Caco-2 (cell line): ENCODE results near the gene DNAJB12. TPM values are rescaled to one million over a fixed set of nuclear protein-coding genes. Genes with fewer than 3 reads are reported as not detected.

Experiments used
- BruUV-seq: library from RNA; stranded (reverse); fragments of 400-500 nt; replicated peaks from 2 replicates; lab custom pipeline; 2021; lab: Mats Ljungman, UMichigan
- CTCF ChIA-PET: fragments of 300-600 bp; sonication (Branson Sonifier 250); formaldehyde crosslinking; loops from one replicate; lab custom pipeline; 2022; ENCODE audit warnings: antibody characterized with exemption; lab: Charles Lee
- POLR2A ChIA-PET: fragments of 300-600 bp; sonication (Branson Sonifier 250); formaldehyde crosslinking; loops from one replicate; lab custom pipeline; 2022; ENCODE audit warnings: antibody characterized with exemption; lab: Charles Lee
- DNase-seq, 2 experiments: peaks; one replicate each; pipeline versions ENCODE4 v3.0.0 to v3.0.0-alpha.2; 2020 to 2022
- H3K27me3 ChIP-seq: replicated peaks from 2 replicates; pipeline ENCODE4 v1.6.0; 2011; ENCODE audit warnings: low read length; ENCODE audit not compliant: control insufficient read depth, insufficient read depth
- H3K36me3 ChIP-seq: 2 replicates; pipeline ENCODE4 v1.5.1; 2011; ENCODE audit warnings: low read length; ENCODE audit not compliant: control insufficient read depth, insufficient read depth
- H3K4me1 ChIP-seq: fragments of 250-450 bp; sonication (Bioruptor Pico); 2 replicates; pipeline ENCODE4 v1.5.1; 2020; ENCODE audit warnings: mild to moderate bottlenecking
- H3K4me3 ChIP-seq: 2 replicates; pipeline ENCODE4 v1.5.1; 2011; ENCODE audit warnings: low read depth, mild to moderate bottlenecking, control low read depth, low read length
- H3K9me3 ChIP-seq: fragments of 250-450 bp; sonication (Bioruptor Pico); 2 replicates; pipeline ENCODE4 v1.5.1; 2020; ENCODE audit warnings: mild to moderate bottlenecking, moderate library complexity
- H3K27ac Mint-ChIP-seq: one replicate; pipeline ENCODE4 v1.8.0; 2022; ENCODE audit warnings: mixed read lengths; ENCODE audit not compliant: unreplicated experiment
- H3K27me3 Mint-ChIP-seq: one replicate; pipeline ENCODE4 v1.8.0; 2022; ENCODE audit warnings: mixed read lengths; ENCODE audit not compliant: insufficient read depth, unreplicated experiment
- H3K36me3 Mint-ChIP-seq: one replicate; pipeline ENCODE4 v1.8.0; 2022; ENCODE audit warnings: mild to moderate bottlenecking, mixed read lengths; ENCODE audit not compliant: insufficient read depth, unreplicated experiment
- H3K4me1 Mint-ChIP-seq: one replicate; pipeline ENCODE4 v1.8.0; 2022; ENCODE audit warnings: low read depth, mixed read lengths; ENCODE audit not compliant: unreplicated experiment
- H3K4me3 Mint-ChIP-seq: one replicate; pipeline ENCODE4 v1.8.0; 2022; ENCODE audit warnings: mild to moderate bottlenecking, moderate library complexity, mixed read lengths; ENCODE audit not compliant: unreplicated experiment
- H3K9me3 Mint-ChIP-seq: one replicate; pipeline ENCODE4 v1.8.0; 2022; ENCODE audit warnings: mixed read lengths; ENCODE audit not compliant: unreplicated experiment
- intact Hi-C: fragments of 100-400 bp; cut with micrococcal nuclease; formaldehyde crosslinking; loops from one replicate; pipeline ENCODE4 v1.10.0; 2022; ENCODE audit not compliant: unreplicated experiment
- total RNA-seq: library from RNA; stranded (reverse); gene quantifications from 2 replicates; pipeline ENCODE4 v1.2.3, GENCODE V29; 2022
- TF ChIP-seq, protein P1 (sequence below), 2 experiments: fragments of 200-600 bp in 1 of 2; IDR thresholded peaks; 1 replicate in 1 of 2; 2 replicates in 1 of 2; pipeline versions ENCODE4 v1.5.1 to v1.8.0; 2011 to 2022; ENCODE audit warnings: antibody characterized with exemption in 1 of 2, control low read depth in 1 of 2, inconsistent platforms in 1 of 2, low read depth in 1 of 2, low read length in 1 of 2, mild to moderate bottlenecking in 1 of 2, moderate library complexity in 1 of 2; ENCODE audit not compliant: insufficient read depth in 1 of 2, severe bottlenecking in 1 of 2, unreplicated experiment in 1 of 2

Gene DNAJB12
- total RNA-seq, 1 experiment from 2014 or later, result 56.0 TPM

DNA sequence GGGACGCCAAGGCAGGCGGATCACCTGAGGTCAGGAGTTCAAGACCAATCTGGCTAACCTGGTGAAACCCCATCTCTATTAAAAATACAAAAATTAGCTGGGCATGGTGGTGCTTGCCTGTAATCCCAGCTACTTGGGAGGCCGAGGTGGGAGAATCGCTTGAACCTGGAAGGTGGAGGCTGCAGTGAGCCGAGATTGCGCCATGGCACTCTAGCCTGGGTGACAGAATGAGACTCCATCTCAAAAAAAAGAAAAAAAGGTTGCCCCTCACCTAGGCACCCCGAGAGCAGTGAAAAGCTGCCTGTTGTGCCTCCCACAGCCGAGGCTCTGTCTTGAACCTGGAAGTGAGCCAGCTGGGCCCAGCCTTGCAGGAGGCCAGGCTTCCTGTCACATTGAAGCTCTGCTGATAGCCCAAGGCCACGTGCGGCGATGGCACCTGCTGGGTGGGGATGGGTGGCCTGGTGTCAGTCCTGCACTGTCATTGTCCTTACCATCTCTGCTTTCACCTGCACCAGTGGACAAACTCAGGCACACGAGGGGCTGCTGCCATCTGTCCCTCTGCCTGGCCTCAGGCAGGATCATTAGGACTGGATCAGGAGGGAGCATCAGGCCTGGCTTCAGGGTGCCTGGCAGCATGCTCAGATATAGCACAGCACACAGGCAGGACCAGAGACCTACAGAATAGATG is 37.8 kb downstream of the DNAJB12 start:
- intact Hi-C loops, result no loop called here
- no peak for DNase-seq
- H3K36me3 ChIP-seq, result no peaks in the 10 kb centered on the region
- no peak overlapping the region for H3K4me3 Mint-ChIP-seq
- no peak overlapping the region for H3K27ac Mint-ChIP-seq
- CTCF ChIA-PET, result no interaction called here
- no peaks in the 10 kb centered on the region for H3K27me3 ChIP-seq
- no TSS peak for BruUV-seq
- H3K4me1 ChIP-seq, result peaks cover 31% of the 10 kb centered on the region
- peaks cover 34% of the 10 kb centered on the region for H3K4me1 Mint-ChIP-seq
- POLR2A ChIA-PET, result interaction anchor here (0.6 kb wide), 1 partner anchor 44 kb away, joined by 3 read pairs; no protein-coding TSS in a partner anchor
- no peaks in the 10 kb centered on the region for H3K9me3 ChIP-seq
- no peaks in the 10 kb centered on the region for H3K9me3 Mint-ChIP-seq
- no peak overlapping the region for H3K4me3 ChIP-seq
- peaks cover 13% of the 10 kb centered on the region for H3K36me3 Mint-ChIP-seq
- H3K27me3 Mint-ChIP-seq, result no peaks in the 10 kb centered on the region
- TF ChIP-seq, protein P1, sequence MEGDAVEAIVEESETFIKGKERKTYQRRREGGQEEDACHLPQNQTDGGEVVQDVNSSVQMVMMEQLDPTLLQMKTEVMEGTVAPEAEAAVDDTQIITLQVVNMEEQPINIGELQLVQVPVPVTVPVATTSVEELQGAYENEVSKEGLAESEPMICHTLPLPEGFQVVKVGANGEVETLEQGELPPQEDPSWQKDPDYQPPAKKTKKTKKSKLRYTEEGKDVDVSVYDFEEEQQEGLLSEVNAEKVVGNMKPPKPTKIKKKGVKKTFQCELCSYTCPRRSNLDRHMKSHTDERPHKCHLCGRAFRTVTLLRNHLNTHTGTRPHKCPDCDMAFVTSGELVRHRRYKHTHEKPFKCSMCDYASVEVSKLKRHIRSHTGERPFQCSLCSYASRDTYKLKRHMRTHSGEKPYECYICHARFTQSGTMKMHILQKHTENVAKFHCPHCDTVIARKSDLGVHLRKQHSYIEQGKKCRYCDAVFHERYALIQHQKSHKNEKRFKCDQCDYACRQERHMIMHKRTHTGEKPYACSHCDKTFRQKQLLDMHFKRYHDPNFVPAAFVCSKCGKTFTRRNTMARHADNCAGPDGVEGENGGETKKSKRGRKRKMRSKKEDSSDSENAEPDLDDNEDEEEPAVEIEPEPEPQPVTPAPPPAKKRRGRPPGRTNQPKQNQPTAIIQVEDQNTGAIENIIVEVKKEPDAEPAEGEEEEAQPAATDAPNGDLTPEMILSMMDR (IDR thresholded peaks at IDR 0.05; ENCODE audit: insufficient read depth in 1 of 2, low read depth in 1 of 2, low read length in 1 of 2, severe bottlenecking in 1 of 2, unreplicated experiment in 1 of 2), result no peak

GRCh38 chr10:72316386-72316700 is 38.4 kb downstream of the DNAJB12 start:
- CTCF ChIA-PET, result interaction anchor here (0.6 kb wide), 1 partner anchor 50 kb away, joined by 4 read pairs; no protein-coding TSS in a partner anchor
- POLR2A ChIA-PET, result interaction anchor here (0.6 kb wide), 1 partner anchor 43 kb away, joined by 3 read pairs; no protein-coding TSS in a partner anchor

DNA sequence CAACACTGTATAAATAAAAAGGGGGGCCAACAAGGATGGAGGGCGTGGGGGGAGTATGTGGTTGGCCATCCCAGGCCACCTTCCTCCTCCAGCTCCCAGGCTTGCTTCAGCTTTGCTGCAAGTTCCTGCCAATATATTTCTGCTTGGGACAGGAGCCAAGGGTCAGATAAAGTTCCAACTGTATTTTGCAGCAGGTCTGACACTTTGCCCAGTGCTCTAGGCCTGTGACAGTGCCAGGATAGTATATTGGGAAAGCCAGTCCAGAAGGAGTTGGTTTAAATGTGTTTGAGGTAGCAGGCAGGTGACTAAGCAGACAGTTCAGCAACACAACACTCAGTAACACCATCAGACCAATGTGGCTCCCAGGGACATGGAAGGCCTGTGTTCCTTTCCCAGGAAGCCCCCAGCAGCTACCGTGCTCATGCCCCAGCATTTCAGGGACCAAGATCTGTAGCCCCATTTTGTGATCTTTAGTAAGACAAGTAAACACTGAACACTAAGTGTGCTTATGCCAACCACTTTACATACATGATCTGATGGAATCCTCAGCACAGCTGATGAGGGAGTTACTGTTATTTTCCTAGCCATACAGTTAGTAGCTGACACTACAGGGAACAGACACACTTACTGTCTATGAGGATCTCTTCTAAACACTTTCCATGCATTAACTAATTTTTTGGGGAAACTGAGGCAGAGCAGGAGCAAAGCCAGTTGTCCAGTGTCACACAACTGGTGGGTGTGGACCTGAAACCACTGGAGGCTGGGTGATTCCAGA is 38.9 kb downstream of the DNAJB12 start:
- H3K9me3 ChIP-seq, result no peaks in the 10 kb centered on the region
- peaks cover 21% of the 10 kb centered on the region for H3K4me1 ChIP-seq
- no TSS peak for BruUV-seq
- peaks cover 23% of the 10 kb centered on the region for H3K4me1 Mint-ChIP-seq
- ChIA-PET POLR2A (interaction anchor here (0.6 kb wide), 2 partner anchors 21 to 42 kb away, joined by 3 to 4 read pairs; no protein-coding TSS in a partner anchor), CTCF (interaction anchor here (0.6 to 0.7 kb wide), 2 partner anchors 41 to 50 kb away, joined by 3 to 4 read pairs; no protein-coding TSS in a partner anchor)
- intact Hi-C loops, result no loop called here
- no peaks in the 10 kb centered on the region for H3K27me3 ChIP-seq
- H3K9me3 Mint-ChIP-seq, result no peaks in the 10 kb centered on the region
- H3K27ac Mint-ChIP-seq, result peak overlapping the region; percentile 12
- DNase-seq, result no peak
- H3K4me3 ChIP-seq, result no peak overlapping the region
- no peaks in the 10 kb centered on the region for H3K36me3 ChIP-seq
- no peak overlapping the region for H3K4me3 Mint-ChIP-seq
- TF ChIP-seq, protein P1 (IDR thresholded peaks at IDR 0.05; ENCODE audit: insufficient read depth in 1 of 2, low read depth in 1 of 2, low read length in 1 of 2, severe bottlenecking in 1 of 2, unreplicated experiment in 1 of 2), result no peak
- H3K27me3 Mint-ChIP-seq, result no peaks in the 10 kb centered on the region
- peaks cover 9% of the 10 kb centered on the region for H3K36me3 Mint-ChIP-seq

More at GRCh38 chr10:72316386-72316700, 38.4 kb downstream of the DNAJB12 start:
- H3K4me1 ChIP-seq, result peaks cover 26% of the 10 kb centered on the region
- TF ChIP-seq, protein P1 (IDR thresholded peaks at IDR 0.05; ENCODE audit: insufficient read depth in 1 of 2, low read depth in 1 of 2, low read length in 1 of 2, severe bottlenecking in 1 of 2, unreplicated experiment in 1 of 2), result no peak
- H3K27ac Mint-ChIP-seq, result peak overlapping the region; percentile 12
- H3K4me1 Mint-ChIP-seq, result peaks cover 28% of the 10 kb centered on the region
- intact Hi-C loops, result no loop called here
- DNase-seq, result no peak
- no peaks in the 10 kb centered on the region for H3K36me3 ChIP-seq
- no peak overlapping the region for H3K4me3 ChIP-seq
- H3K4me3 Mint-ChIP-seq, result no peak overlapping the region
- no peaks in the 10 kb centered on the region for H3K9me3 ChIP-seq
- H3K27me3 ChIP-seq, result no peaks in the 10 kb centered on the region
- no TSS peak for BruUV-seq
- peaks cover 13% of the 10 kb centered on the region for H3K36me3 Mint-ChIP-seq
- no peaks in the 10 kb centered on the region for H3K27me3 Mint-ChIP-seq
- H3K9me3 Mint-ChIP-seq, result no peaks in the 10 kb centered on the region
